Measurements from ENCODE around the gene DMRTB1. TPM values are rescaled to one million over a fixed set of nuclear protein-coding genes. Genes with fewer than 3 reads are reported as not detected.

Gene DMRTB1
- total RNA-seq, 1 donor from 2014 or later: not detected

GRCh38 chr1:53455364-53455991 lies 3.7 kb upstream of the DMRTB1 start:
- DNase-seq (ENCODE audit: low spot score in 2 of 2): no peak
- no peak for TF ChIP-seq CTCF (IDR thresholded peaks at IDR 0.05)
- Histone ChIP-seq H3K4me3 (no peak overlapping the region), H3K9me3 (no peaks in the 10 kb centered on the region), H3K4me1 (no peaks in the 10 kb centered on the region), H3K27ac (no peak overlapping the region), H3K27me3 (peaks cover 3% of the 10 kb centered on the region), H3K36me3 (no peaks in the 10 kb centered on the region)
- intact Hi-C loops (cut with DNase I): no loop called here

- H3K27me3 ChIP-seq: peaks cover 3% of the 10 kb centered on the region
- H3K4me3 ChIP-seq: no peak overlapping the region
- no peak for DNase-seq (ENCODE audit: low spot score in 2 of 2)
- intact Hi-C loops (cut with DNase I): no loop called here
- no peak for TF ChIP-seq CTCF (IDR thresholded peaks at IDR 0.05)
- no peaks in the 10 kb centered on the region for H3K4me1 ChIP-seq
- H3K9me3 ChIP-seq: no peaks in the 10 kb centered on the region
- H3K36me3 ChIP-seq: no peaks in the 10 kb centered on the region
- no peak overlapping the region for H3K27ac ChIP-seq
Observed at GRCh38 chr1:53458634-53459033, 565 bp upstream of the DMRTB1 start.

GRCh38 chr1:53460211-53460634 lies 1.0 kb downstream of the DMRTB1 start:
- H3K27me3 ChIP-seq: no peaks in the 10 kb centered on the region
- DNase-seq (ENCODE audit: low spot score in 2 of 2): no peak
- no peak overlapping the region for H3K4me3 ChIP-seq
- no peaks in the 10 kb centered on the region for H3K4me1 ChIP-seq
- no peak overlapping the region for H3K27ac ChIP-seq
- H3K36me3 ChIP-seq: no peaks in the 10 kb centered on the region
- TF ChIP-seq CTCF (IDR thresholded peaks at IDR 0.05): no peak
- intact Hi-C loops (cut with DNase I): no loop called here
- no peaks in the 10 kb centered on the region for H3K9me3 ChIP-seq

- no peak for DNase-seq (ENCODE audit: low spot score in 2 of 2)
- intact Hi-C loops (cut with DNase I): no loop called here
- no peak overlapping the region for H3K4me3 ChIP-seq
- H3K9me3 ChIP-seq: no peaks in the 10 kb centered on the region
- no peak overlapping the region for H3K27ac ChIP-seq
- H3K36me3 ChIP-seq: no peaks in the 10 kb centered on the region
- no peaks in the 10 kb centered on the region for H3K27me3 ChIP-seq
- TF ChIP-seq CTCF (IDR thresholded peaks at IDR 0.05): no peak
- no peaks in the 10 kb centered on the region for H3K4me1 ChIP-seq
Observed at GRCh38 chr1:53460666-53461322, 1.6 kb downstream of the DMRTB1 start.

- intact Hi-C loops (cut with DNase I): no loop called here
- H3K27me3 ChIP-seq: no peaks in the 10 kb centered on the region
- no peaks in the 10 kb centered on the region for H3K36me3 ChIP-seq
- no peak for TF ChIP-seq CTCF (IDR thresholded peaks at IDR 0.05)
- H3K4me1 ChIP-seq: no peaks in the 10 kb centered on the region
- DNase-seq (ENCODE audit: low spot score in 2 of 2): no peak
- H3K27ac ChIP-seq: no peak overlapping the region
- no peak overlapping the region for H3K4me3 ChIP-seq
- no peaks in the 10 kb centered on the region for H3K9me3 ChIP-seq
Observed at GRCh38 chr1:53461323-53462044, 2.3 kb downstream of the DMRTB1 start.

Measured in ascending aorta (tissue), 2 donors.